Nephron progenitor cell (in vitro differentiated cells): ENCODE data around the gene POC5.

Source experiments
- DNase-seq: peaks from one replicate; pipeline ENCODE4 v3.0.0; 2021
- H3K27ac Mint-ChIP-seq: 2 replicates; pipeline ENCODE4 v1.8.0; 2021; ENCODE audit warnings: mild to moderate bottlenecking, moderate library complexity, mixed read lengths
- H3K27me3 Mint-ChIP-seq: 2 replicates; pipeline ENCODE4 v1.8.0; 2021; ENCODE audit warnings: mild to moderate bottlenecking, low read depth, mixed read lengths; ENCODE audit not compliant: poor library complexity
- H3K36me3 Mint-ChIP-seq: 2 replicates; pipeline ENCODE4 v1.8.0; 2021; ENCODE audit warnings: low read depth, mixed read lengths
- H3K4me1 Mint-ChIP-seq: 2 replicates; pipeline ENCODE4 v1.8.0; 2021; ENCODE audit warnings: mixed read lengths
- H3K4me3 Mint-ChIP-seq: 2 replicates; pipeline ENCODE4 v1.8.0; 2021; ENCODE audit warnings: mild to moderate bottlenecking, moderate library complexity, mixed read lengths
- H3K9me3 Mint-ChIP-seq: 2 replicates; pipeline ENCODE4 v1.8.0; 2021; ENCODE audit warnings: mild to moderate bottlenecking, moderate library complexity, mixed read lengths
- CTCF ChIP-seq: fragments of 200-600 bp; sonication (generic); IDR thresholded peaks from 2 replicates; pipeline ENCODE4 v1.5.0; 2021; ENCODE audit warnings: antibody characterized with exemption

The POC5 gene

GRCh38 chr5:75664979-75665378 is 52.3 kb downstream of the POC5 start:
- Mint-ChIP-seq H3K4me1 (peaks cover 17% of the 10 kb centered on the region), H3K36me3 (no peaks in the 10 kb centered on the region), H3K4me3 (no peak overlapping the region), H3K27me3 (peaks cover 7% of the 10 kb centered on the region), H3K9me3 (no peaks in the 10 kb centered on the region), H3K27ac (no peak overlapping the region)
- no peak for DNase-seq
- no peak for TF ChIP-seq CTCF

DNA sequence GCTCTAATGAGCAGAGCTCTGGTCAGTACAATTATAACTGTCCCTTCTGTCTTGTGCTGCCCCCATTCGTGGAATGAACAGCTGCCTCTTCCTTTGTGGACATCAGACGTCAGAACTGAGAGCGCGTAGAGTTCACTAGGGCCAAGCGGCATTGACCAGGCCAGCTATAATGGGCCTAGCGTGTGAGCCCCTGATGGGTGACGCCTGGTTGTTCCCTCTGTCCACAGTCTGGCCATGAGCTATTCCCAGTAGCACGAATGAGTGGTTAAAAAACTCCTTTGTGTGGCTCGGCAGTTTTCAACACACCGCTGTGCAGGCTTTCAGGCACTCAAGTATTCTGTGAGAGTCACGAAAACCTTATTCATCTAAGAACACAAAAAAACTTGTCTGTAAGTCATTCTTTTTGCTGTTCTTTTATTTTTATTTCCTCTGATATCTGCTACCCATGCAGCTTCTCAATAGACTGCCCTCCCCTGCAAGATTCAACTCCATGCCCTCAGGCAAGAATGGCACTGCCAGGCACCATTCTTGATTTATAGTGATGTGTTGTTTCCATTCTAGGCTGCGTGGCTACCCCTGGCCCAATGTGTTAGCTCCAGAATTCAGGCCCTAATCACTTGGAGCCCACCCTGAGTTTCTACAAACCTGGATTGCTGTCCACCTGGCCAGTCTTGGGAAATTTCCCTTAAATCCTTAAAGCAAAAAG is 53.5 kb downstream of the POC5 start:
- no peak for TF ChIP-seq CTCF
- Mint-ChIP-seq H3K27ac (no peak overlapping the region), H3K36me3 (no peaks in the 10 kb centered on the region), H3K4me3 (no peak overlapping the region), H3K27me3 (peaks cover 4% of the 10 kb centered on the region), H3K9me3 (no peaks in the 10 kb centered on the region), H3K4me1 (peaks cover 7% of the 10 kb centered on the region)
- no peak for DNase-seq

DNA sequence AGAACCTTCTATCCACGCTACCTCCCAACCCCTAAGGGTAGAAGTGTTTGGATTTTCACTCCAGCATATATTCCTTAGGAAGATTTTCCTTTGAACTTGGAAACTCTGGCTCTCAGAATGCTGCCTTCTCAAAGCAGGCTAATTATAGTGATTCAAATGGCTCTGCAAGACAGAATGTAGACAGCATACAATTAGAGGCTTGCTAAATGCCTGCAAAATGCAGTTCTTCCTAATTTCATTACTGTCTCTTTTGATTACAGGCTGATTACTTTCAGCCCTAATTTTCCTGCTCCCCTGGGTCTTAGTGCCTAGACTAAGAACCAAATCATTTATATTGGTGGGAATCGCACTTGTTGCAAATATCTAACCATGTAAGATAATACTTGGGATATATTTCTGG is 55.2 kb downstream of the POC5 start:
- no peak for DNase-seq
- Mint-ChIP-seq H3K27me3 (peaks cover 4% of the 10 kb centered on the region), H3K4me3 (no peak overlapping the region), H3K36me3 (no peaks in the 10 kb centered on the region), H3K27ac (no peak overlapping the region), H3K4me1 (peaks cover 7% of the 10 kb centered on the region), H3K9me3 (no peaks in the 10 kb centered on the region)
- TF ChIP-seq CTCF: no peak

- H3K4me1 Mint-ChIP-seq: peaks cover 18% of the 10 kb centered on the region
- no peak for DNase-seq
- H3K9me3 Mint-ChIP-seq: no peaks in the 10 kb centered on the region
- H3K36me3 Mint-ChIP-seq: no peaks in the 10 kb centered on the region
- no peak for TF ChIP-seq CTCF
- H3K4me3 Mint-ChIP-seq: no peak overlapping the region
- no peak overlapping the region for H3K27ac Mint-ChIP-seq
- H3K27me3 Mint-ChIP-seq: no peaks in the 10 kb centered on the region
These were observed 56.4 kb downstream of the POC5 start for GRCh38 chr5:75660678-75661465.

DNA sequence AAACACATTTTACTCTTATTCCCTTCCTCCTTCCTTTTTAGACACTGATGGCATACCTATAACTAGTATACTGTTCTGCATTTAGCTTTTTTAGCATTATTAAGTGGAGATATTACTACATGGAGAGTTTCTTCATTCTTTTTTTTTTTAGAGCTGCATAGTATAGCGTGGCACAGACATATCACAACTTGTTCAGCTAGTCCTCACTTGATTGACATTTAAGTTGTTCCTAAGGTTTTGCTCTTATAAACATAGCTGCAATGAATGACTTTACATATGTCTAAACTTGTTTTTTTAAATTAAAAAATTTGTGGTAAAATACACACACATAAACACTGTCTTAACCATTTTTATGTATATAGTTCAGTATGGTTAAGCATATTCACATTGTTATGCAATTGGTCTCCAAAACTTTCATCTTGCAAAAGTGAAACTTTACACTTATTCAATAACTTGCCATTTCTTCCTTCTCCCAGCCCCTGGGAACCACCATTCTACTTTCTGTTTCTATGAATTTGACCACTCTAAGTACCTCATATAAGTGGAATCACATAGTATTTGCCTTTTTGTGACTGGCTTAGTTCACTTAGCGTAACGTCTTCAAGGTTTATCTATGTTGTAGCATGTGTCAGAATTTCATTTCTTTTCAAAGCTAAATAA is 57.3 kb downstream of the POC5 start:
- DNase-seq: no peak
- no peak overlapping the region for H3K4me3 Mint-ChIP-seq
- H3K27me3 Mint-ChIP-seq: no peaks in the 10 kb centered on the region
- TF ChIP-seq CTCF: no peak
- no peaks in the 10 kb centered on the region for H3K36me3 Mint-ChIP-seq
- peaks cover 23% of the 10 kb centered on the region for H3K4me1 Mint-ChIP-seq
- no peak overlapping the region for H3K27ac Mint-ChIP-seq
- no peaks in the 10 kb centered on the region for H3K9me3 Mint-ChIP-seq
